Measurements from ENCODE around the gene WDR6. TPM values are rescaled to one million over a fixed set of nuclear protein-coding genes. Genes with fewer than 3 reads are reported as not detected.
A peak's percentile ranks its signal among the peaks of the same experiment; 100 is the strongest.

The WDR6 gene
- total and polyA plus RNA-seq, 9 of the 15 experiments (the other 6 are each of a cell fraction or from before 2014, with no cell fraction given): 8.9 to 90.6 (median 44.7) TPM

GRCh38 chr3:49007068-49007770 lies at the start of gene WDR6 (continued):
- peak; percentile 75 for TF ChIP-seq REST (IDR thresholded peaks at IDR 0.05; ENCODE audit: borderline replicate concordance)
- TF ChIP-seq REST (CRISPR knock-in tag; IDR thresholded peaks at IDR 0.05; ENCODE audit: low read depth): 0 out of 2 replicates have a peak, but pooled peaks have one; percentile 35
- no peak for TF ChIP-seq ZNF445 (CRISPR knock-in tag; IDR thresholded peaks at IDR 0.05; ENCODE audit: low read depth)
- peak; percentile 84 for TF ChIP-seq KDM5B (IDR thresholded peaks at IDR 0.05; ENCODE audit: insufficient replicate concordance, low read depth, low read length)
- TF ChIP-seq BHLHE40 (IDR thresholded peaks at IDR 0.05; ENCODE audit: low read length): peak; percentile 98
- peak; percentile 96 for TF ChIP-seq PKNOX1 (IDR thresholded peaks at IDR 0.05)
- TF ChIP-seq ATF6 (CRISPR knock-in tag; IDR thresholded peaks at IDR 0.05): 0 out of 2 replicates have a peak, but pooled peaks have one; percentile 52
- TF ChIP-seq CEBPG (CRISPR knock-in tag; IDR thresholded peaks at IDR 0.05): peak; percentile 57; the same call in 1 of the 2 replicates
- TF ChIP-seq CEBPG (tag; conservative IDR thresholded peaks at IDR 0.05 in 1 of 2, IDR thresholded peaks at IDR 0.05 in 1 of 2): no peak
- no peak for TF ChIP-seq BRF2 (IDR thresholded peaks at IDR 0.05; ENCODE audit: borderline replicate concordance, insufficient read depth, insufficient read length)
- peak; percentile 39 to 82 for TF ChIP-seq E2F6 (IDR thresholded peaks at IDR 0.05; ENCODE audit: borderline replicate concordance in 1 of 2, extremely low read depth in 1 of 2, insufficient read depth in 1 of 2, insufficient read length in 1 of 2, low read depth in 1 of 2, low read length in 1 of 2, poor library complexity in 1 of 2, severe bottlenecking in 1 of 2)
